Muscle layer of colon (tissue), 2 donors: ENCODE results near the gene OLFM4.

Experiments used
- H3K27ac ChIP-seq: one replicate; pipeline ENCODE4 v1.7.0; 2013; ENCODE audit warnings: low read depth, mild to moderate bottlenecking, low read length, moderate library complexity
- H3K27me3 ChIP-seq, 2 donors: one replicate each; pipeline ENCODE4 v1.7.0; 2013; ENCODE audit warnings: low read length in 2 of 2, mild to moderate bottlenecking in 2 of 2; ENCODE audit not compliant: insufficient read depth in 2 of 2, control insufficient read depth in 1 of 2
- H3K36me3 ChIP-seq: one replicate; pipeline ENCODE4 v1.7.0; 2013; ENCODE audit warnings: mild to moderate bottlenecking, low read length; ENCODE audit not compliant: insufficient read depth
- H3K4me1 ChIP-seq: one replicate; pipeline ENCODE4 v1.7.0; 2013; ENCODE audit warnings: mild to moderate bottlenecking, low read length; ENCODE audit not compliant: insufficient read depth
- H3K4me3 ChIP-seq, 2 donors: one replicate each; pipeline ENCODE4 v1.7.0; 2013; ENCODE audit warnings: low read length in 2 of 2, low read depth in 1 of 2, mild to moderate bottlenecking in 1 of 2, moderate library complexity in 1 of 2
- H3K9ac ChIP-seq: one replicate; pipeline ENCODE4 v1.7.0; 2013; ENCODE audit warnings: low read length
- H3K9me3 ChIP-seq: one replicate; pipeline ENCODE4 v1.7.0; 2013; ENCODE audit warnings: mild to moderate bottlenecking, low read length
- donor health status: abdominal sarcoma.
- donor health status: Adenocarcinoma of cecum.

The OLFM4 gene

DNA sequence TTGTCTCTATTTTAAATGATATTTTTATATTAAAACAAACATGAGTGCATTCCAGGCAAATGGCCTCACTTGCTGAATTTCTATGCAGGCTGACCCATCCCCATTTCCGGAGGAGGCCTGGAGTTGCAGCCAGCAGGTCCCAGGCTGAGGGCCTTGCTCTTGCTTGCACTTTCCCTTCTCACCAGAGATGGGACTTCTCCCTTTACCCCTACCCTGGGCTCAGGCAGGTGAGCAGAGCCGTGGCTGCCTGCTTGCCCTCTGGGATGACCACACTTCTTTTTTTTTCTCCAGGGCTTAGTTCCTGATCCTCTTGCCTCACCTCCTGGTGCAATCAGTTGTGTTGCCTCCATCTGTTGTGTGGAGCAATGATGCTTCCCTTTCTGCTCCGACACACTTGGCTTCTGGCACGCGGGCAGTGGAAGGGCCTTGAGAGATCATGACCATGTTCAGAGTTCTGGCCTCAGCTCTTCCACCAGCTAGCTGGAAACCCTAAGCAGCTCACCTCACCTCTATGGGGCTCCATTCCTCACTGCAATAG, 11.1 kb upstream of the OLFM4 start:
- Histone ChIP-seq H3K27ac (no peak overlapping the region), H3K4me1 (no peaks in the 10 kb centered on the region), H3K27me3 (no peaks in the 10 kb centered on the region), H3K9me3 (no peaks in the 10 kb centered on the region), H3K4me3 (no peak overlapping the region), H3K36me3 (no peaks in the 10 kb centered on the region), H3K9ac (no peak overlapping the region)

DNA sequence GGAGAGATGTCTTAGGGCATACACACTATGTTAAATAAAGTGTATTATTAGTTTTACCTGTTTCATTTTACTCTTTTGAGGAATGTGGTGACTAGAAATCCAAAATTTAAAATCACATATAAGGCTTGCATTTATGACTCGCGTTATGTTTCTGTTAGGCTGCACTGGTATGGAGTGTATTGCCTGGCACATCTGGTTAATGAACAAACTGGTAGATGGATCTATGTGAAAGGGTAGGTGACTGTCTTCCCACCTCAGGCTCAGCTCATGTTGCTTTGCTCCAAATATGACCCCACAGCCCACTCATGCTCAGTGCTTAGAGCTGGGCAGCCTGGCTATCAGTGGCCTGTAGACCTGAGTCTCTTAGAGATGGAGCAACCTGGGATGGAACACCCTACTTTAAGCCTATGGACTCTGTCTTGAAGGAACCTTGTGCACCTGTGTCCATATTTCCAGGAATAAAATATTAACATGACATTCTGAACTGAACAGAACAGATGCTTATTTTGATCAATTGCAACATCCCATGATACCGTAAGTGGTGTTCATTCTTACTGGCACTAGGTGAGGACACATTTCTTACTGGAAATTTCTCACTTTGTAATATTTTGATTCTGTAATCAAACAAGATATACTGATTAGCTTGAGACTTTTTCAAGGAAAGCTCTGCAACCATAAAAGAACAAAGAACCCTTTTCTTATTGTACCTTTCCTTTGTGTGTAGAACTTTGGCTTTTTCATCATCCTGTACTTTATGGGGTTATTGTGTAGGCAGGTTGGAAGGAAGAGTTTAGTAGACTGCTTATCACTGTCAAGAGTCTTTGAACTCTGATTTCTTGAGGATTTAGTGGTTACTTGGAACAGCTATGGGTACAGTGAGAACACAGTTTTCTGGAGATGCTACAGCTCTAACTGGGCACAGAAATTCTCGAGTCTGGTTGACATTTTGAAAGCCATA, 9.6 kb upstream of the OLFM4 start:
- Histone ChIP-seq H3K4me1 (no peaks in the 10 kb centered on the region), H3K9me3 (no peaks in the 10 kb centered on the region), H3K36me3 (no peaks in the 10 kb centered on the region), H3K27me3 (no peaks in the 10 kb centered on the region), H3K4me3 (no peak overlapping the region), H3K9ac (no peak overlapping the region), H3K27ac (no peak overlapping the region)

DNA sequence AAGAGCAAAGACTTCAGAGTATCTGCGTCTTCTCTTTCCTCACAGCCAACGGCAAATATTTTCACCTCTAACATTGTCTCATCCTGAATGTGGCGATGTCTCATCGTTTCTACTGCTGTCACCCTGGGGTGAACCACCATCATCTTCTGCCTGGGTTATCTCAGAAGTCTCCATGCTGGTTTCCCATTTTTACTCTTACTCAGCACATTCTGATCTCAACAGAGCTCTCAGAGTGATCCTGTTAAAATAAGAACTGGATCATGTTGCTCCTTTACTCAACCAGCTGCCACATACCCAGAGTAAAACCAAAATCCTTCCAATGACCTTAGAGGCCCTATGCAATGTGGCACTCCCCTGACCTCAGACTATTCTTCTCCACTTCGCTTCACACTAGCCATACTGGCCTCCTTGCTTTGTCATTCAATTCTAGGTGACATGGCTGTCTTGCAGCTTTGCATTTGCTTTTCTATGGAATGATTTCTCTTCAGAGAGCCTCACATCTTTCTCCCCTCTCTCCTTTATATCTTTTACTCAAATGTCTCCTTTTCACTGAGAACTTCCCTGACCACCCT, 7.8 kb upstream of the OLFM4 start:
- Histone ChIP-seq H3K27me3 (no peaks in the 10 kb centered on the region), H3K4me3 (no peak overlapping the region), H3K36me3 (no peaks in the 10 kb centered on the region), H3K9ac (no peak overlapping the region), H3K27ac (no peak overlapping the region), H3K4me1 (no peaks in the 10 kb centered on the region), H3K9me3 (no peaks in the 10 kb centered on the region)

DNA sequence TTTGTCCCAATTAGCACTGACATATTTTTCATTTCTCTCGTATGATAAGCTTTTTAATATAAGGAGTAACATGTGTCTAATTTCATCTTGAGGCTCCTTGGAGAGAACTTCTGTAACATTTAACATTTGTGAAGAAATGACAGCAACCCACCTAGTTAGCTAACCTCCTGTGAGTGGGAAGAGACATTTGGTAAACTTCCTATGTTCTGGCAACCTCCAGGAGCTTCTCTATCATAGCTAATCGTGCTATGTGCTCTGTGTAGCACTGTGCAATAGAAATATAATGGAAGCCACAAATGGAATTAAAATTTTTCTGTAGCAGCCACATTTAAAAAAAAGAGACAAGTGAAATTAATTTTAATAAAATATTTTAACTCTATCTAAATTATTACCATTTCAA, 5.4 kb upstream of the OLFM4 start:
- Histone ChIP-seq H3K9me3 (no peaks in the 10 kb centered on the region), H3K4me3 (no peak overlapping the region), H3K4me1 (no peaks in the 10 kb centered on the region), H3K9ac (no peak overlapping the region), H3K27ac (no peak overlapping the region), H3K36me3 (no peaks in the 10 kb centered on the region), H3K27me3 (no peaks in the 10 kb centered on the region)

DNA sequence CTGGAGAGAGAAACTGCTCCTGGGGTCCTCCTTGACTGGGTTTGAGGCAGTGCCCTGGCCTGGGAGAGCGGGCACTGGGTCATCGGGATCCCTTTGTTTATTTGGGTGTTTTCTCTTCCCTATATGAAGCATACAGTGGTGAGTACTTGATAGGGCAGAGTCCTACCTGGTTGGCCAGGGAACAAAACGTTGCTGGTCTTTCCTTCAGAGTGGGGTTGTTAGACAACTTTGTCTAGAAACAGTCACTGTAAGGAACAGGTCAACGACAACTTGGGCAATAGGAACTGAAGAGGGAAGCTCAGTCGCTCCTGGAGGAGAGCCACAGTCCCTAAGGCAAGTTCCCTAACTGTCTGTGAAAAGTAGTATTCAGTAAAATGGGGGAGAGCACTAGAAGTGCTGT, 550 bp upstream of the OLFM4 start:
- Histone ChIP-seq H3K36me3 (no peaks in the 10 kb centered on the region), H3K27ac (no peak overlapping the region), H3K4me1 (no peaks in the 10 kb centered on the region), H3K9me3 (no peaks in the 10 kb centered on the region), H3K4me3 (no peak overlapping the region), H3K9ac (no peak overlapping the region), H3K27me3 (no peaks in the 10 kb centered on the region)

DNA sequence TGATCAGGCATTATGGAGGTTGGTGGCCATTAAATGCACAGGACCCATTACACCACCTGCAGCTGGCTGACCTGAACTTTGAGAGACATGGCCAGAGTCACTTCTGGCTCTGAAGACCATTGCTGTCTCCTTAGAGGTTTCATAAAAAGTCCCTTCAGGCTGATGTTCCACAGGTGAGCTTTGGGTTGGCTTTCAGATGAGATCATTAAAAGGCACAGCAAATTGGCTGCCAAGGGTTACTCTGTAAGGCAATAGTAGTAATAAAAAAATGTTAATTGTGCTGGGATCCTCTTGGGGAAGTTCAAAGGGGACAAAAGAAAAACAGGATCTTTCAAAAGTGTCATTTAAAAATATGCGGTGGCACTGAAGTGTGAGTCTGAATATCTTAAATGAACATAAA, 4.2 kb downstream of the OLFM4 start:
- H3K4me3 ChIP-seq = no peak overlapping the region
- H3K27ac ChIP-seq = no peak overlapping the region
- no peaks in the 10 kb centered on the region for H3K36me3 ChIP-seq

DNA sequence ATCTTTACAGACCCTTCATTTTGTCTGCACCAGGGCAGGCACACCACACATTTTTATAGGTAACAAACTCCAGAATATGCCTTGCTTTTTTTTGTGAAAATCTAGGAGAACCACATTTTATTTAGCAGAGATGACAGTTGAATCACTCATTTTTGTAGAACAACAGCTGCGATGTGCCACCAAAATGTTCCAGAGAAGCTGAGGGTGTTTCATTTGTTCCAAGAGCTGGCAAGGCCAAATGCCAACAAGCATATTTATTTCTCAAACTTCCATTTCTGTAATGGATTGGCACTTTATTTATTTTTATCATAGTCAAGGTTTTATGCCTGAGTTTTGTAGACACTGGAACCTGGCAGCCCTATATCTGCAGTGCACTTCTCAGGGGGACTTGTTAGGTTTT, 10.4 kb downstream of the OLFM4 start:
- no peak overlapping the region for H3K9ac ChIP-seq
- H3K27ac ChIP-seq = no peak overlapping the region
- no peaks in the 10 kb centered on the region for H3K27me3 ChIP-seq
- no peak overlapping the region for H3K4me3 ChIP-seq
- no peaks in the 10 kb centered on the region for H3K9me3 ChIP-seq
- peaks cover 4% of the 10 kb centered on the region for H3K4me1 ChIP-seq
- H3K36me3 ChIP-seq = no peaks in the 10 kb centered on the region

More for the DNA sequence above, 4.2 kb downstream of the OLFM4 start:
- no peaks in the 10 kb centered on the region for H3K27me3 ChIP-seq
- no peak overlapping the region for H3K9ac ChIP-seq
- H3K9me3 ChIP-seq = no peaks in the 10 kb centered on the region
- no peaks in the 10 kb centered on the region for H3K4me1 ChIP-seq

DNA sequence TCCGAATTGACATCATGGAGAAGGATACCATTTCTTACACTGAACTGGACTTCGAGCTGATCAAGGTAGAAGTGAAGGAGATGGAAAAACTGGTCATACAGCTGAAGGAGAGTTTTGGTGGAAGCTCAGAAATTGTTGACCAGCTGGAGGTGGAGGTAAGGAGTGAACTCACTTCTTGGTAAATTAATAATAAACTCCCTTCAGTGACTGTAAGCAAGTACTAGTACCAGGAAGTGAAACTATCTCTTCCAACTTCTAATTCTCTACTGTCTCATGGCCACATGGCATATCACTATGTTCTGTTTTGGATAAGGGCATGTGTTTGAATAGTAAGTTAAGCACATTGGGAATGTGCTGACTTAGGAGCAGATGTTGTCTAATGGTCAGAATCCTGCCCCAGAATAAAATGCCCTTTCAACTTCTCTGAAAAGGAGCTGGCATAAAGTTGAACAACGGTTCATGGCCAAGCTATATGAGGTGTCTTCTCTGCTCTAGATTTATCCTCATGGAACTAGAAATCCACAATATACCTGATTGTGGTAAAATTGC, 13.4 kb downstream of the OLFM4 start:
- Histone ChIP-seq H3K36me3 (no peaks in the 10 kb centered on the region), H3K27ac (no peak overlapping the region), H3K4me3 (no peak overlapping the region), H3K9ac (no peak overlapping the region), H3K4me1 (peaks cover 10% of the 10 kb centered on the region), H3K9me3 (no peaks in the 10 kb centered on the region), H3K27me3 (no peaks in the 10 kb centered on the region)

DNA sequence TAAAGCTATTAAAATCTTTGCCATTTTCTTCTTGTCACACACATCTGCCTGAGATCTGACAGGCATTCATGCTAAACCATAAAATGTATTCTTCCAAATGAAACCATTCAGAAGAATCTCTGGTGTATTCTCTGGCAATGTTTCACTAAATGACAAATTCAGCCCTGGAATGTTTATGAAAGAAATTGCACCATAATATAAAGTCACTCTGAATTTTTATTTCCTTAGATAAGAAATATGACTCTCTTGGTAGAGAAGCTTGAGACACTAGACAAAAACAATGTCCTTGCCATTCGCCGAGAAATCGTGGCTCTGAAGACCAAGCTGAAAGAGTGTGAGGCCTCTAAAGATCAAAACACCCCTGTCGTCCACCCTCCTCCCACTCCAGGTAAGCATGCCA, 14.3 kb downstream of the OLFM4 start:
- H3K27ac ChIP-seq = no peak overlapping the region

DNA sequence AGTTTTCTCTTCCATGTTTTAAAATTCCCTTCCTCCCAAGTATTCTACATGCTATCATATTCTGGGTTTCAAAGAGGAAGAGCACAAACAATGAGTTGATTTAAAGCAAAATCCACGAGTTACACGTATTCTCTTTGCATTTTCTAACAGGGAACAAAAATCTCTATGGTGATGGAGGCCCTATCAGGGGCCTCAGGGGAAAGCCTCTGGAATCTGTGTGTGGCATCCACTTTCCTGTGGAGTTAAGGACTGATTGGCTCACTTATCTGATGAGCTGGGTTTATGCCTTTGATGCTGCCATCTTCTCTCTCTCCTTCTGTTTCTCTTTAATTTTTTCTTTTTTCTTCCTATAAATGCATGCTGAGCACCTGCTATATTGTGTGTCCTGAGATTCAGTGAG, 14.8 kb downstream of the OLFM4 start:
- H3K4me1 ChIP-seq = peaks cover 10% of the 10 kb centered on the region
- H3K36me3 ChIP-seq = no peaks in the 10 kb centered on the region
- no peaks in the 10 kb centered on the region for H3K27me3 ChIP-seq
- H3K4me3 ChIP-seq = no peak overlapping the region
- H3K27ac ChIP-seq = no peak overlapping the region
- H3K9me3 ChIP-seq = no peaks in the 10 kb centered on the region
- H3K9ac ChIP-seq = no peak overlapping the region

More for the DNA sequence above, 14.3 kb downstream of the OLFM4 start:
- no peaks in the 10 kb centered on the region for H3K27me3 ChIP-seq
- no peak overlapping the region for H3K9ac ChIP-seq
- no peaks in the 10 kb centered on the region for H3K9me3 ChIP-seq
- H3K4me1 ChIP-seq = peaks cover 10% of the 10 kb centered on the region
- no peak overlapping the region for H3K4me3 ChIP-seq
- no peaks in the 10 kb centered on the region for H3K36me3 ChIP-seq

DNA sequence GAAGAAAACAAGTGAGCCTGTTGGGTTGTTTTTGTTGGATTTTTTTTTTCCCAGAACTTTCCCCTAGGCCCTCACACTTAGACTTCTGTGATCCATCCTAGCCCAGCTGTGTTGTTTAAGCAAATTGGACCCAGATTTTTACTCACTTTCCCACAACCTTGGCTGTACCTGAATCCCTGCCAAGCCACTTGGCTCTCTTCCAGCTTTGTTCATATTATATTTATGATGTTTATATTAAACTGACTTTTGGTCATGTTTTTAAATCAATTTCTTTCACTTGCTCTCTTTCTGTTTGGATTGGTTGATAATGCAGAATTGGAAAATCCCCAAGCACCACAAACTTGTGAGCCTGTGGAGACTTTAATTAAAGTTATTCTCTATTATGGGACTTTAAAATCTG, 16.6 kb downstream of the OLFM4 start:
- no peak overlapping the region for H3K9ac ChIP-seq
- no peak overlapping the region for H3K4me3 ChIP-seq
- H3K27me3 ChIP-seq = no peaks in the 10 kb centered on the region
- H3K36me3 ChIP-seq = no peaks in the 10 kb centered on the region
- peaks cover 10% of the 10 kb centered on the region for H3K4me1 ChIP-seq
- H3K27ac ChIP-seq = no peak overlapping the region
- no peaks in the 10 kb centered on the region for H3K9me3 ChIP-seq
